Measurements from ENCODE around the gene PABPN1L.
A peak's percentile ranks its signal among the peaks of the same experiment; 100 is the strongest.

PABPN1L gene

DNA sequence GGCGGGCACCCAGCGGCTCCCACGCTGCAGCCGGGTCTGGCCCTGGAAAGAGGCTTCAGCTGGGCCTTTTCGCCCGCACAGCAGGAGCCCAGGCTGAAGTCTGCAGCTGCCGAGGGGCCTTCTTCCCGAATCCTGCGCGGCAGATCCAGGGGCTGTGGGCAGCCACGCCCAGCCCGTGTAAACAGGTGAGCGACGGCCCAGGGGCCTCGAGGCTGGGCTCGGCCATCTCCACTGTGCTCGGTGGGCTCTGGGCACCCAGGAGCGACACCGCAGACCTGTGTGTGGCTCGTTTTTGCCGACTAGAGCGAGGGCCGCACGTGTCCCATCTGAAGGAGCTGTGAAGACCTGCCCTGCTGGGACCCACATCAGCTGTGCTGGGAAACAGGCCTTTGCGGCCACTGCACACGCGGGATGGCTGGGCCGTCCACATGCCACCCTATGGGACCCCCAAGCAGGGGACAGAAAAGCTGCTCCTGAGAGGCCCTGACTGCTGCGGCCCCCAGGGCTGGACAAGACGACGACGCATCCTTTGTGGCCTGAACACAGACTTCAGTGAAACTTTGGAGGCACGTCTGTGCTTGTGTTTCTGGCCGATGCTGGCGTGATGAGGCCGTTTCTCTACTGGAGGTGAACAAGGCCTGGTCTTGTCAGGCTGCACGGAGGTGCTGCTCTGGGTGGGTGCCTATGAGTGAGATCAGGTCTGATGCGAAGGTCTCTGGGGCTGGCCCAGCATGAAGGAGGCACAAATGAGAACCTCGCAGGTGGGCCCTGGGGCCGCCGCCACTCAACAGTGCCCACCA, 49.5 kb downstream of the PABPN1L start:
- Histone ChIP-seq H3K79me2 (ENCODE audit: control insufficient read depth, low read length) (no peaks in the 10 kb centered on the region; the same call in 1 of the 2 replicates), H3F3A (ENCODE audit: control insufficient read depth, insufficient read depth) (no peaks in the 10 kb centered on the region; the same call in 1 of the 2 replicates), H3K9me2 (replicated peaks; ENCODE audit: control insufficient read depth, low read length) (no peaks in the 10 kb centered on the region), H3K4me3 (ENCODE audit: low read length) (no peak overlapping the region), H3K36me3 (ENCODE audit: control insufficient read depth, low read length) (0 out of 2 replicates have a peak, but pooled peaks cover 4% of the 10 kb centered on the region), H3K27me3 (ENCODE audit: control insufficient read depth, low read length) (no peaks in the 10 kb centered on the region), H3K27ac (ENCODE audit: low read depth, low read length) (no peak overlapping the region), H3K4me2 (ENCODE audit: low read length) (no peak overlapping the region), H3K4me1 (ENCODE audit: control insufficient read depth, low read length) (peaks cover 6% of the 10 kb centered on the region), H3K9me3 (ENCODE audit: control insufficient read depth, insufficient read depth, low read length) (peaks cover 7% of the 10 kb centered on the region; the same call in 1 of the 2 replicates), H4K20me1 (ENCODE audit: control insufficient read depth, insufficient read depth, low read depth, low read length) (no peaks in the 10 kb centered on the region)
- no peak for TF ChIP-seq CTCF (IDR thresholded peaks at IDR 0.05; ENCODE audit: low read depth, low read length, poor library complexity, severe bottlenecking)
- no peak for TF ChIP-seq EZH2phosphoT487 (IDR thresholded peaks at IDR 0.05; ENCODE audit: borderline replicate concordance, low read length)

DNA sequence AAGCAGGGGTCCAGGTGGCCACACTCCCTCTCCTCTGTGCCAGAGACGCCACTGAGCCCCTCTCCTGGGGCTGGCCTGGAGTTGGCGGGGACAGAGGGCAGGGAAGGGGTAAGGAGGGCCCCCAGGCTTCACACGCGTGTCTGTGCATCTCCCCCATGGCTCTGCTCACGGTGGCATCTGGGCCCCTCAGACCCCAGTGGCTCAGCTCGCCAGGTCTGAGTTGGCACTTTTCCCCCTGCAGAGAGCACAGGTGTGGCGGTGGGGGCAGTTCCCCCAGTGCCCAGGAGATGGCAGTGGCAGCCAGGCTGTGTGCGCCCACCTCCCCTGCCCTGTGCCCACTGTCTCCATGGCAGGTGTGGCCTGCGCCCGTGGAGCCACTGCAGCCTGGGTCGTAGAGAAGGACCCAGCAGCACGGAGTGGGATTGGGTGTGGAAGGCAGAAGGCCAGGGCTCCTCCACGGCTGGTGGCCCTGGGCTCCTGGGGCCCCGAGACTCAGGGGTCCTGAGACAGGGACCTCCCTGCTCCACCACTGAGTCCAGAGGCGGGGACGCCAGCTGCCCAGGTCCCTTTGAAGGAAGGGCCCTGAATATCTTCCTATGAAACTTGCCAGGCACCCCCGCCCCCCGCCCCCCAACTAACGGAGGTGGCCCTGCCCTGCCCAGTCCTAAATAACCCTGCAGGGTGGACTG, 50.4 kb downstream of the PABPN1L start:
- H3K4me2 ChIP-seq (ENCODE audit: low read length), result no peak overlapping the region
- H3K9me2 ChIP-seq (replicated peaks; ENCODE audit: control insufficient read depth, low read length), result no peaks in the 10 kb centered on the region
- no peak for TF ChIP-seq EZH2phosphoT487 (IDR thresholded peaks at IDR 0.05; ENCODE audit: borderline replicate concordance, low read length)
- peak; percentile 92 for TF ChIP-seq CTCF (IDR thresholded peaks at IDR 0.05; ENCODE audit: low read depth, low read length, poor library complexity, severe bottlenecking)
- peaks cover 6% of the 10 kb centered on the region for H3K4me1 ChIP-seq (ENCODE audit: control insufficient read depth, low read length)
- H3K9me3 ChIP-seq (ENCODE audit: control insufficient read depth, insufficient read depth, low read length), result peaks cover 7% of the 10 kb centered on the region; the same call in 1 of the 2 replicates
- no peak overlapping the region for H3K27ac ChIP-seq (ENCODE audit: low read depth, low read length)
- peaks cover 4% of the 10 kb centered on the region; the same call in 1 of the 2 replicates for H3K36me3 ChIP-seq (ENCODE audit: control insufficient read depth, low read length)
- peaks cover 6% of the 10 kb centered on the region for H3K79me2 ChIP-seq (ENCODE audit: control insufficient read depth, low read length)
- H4K20me1 ChIP-seq (ENCODE audit: control insufficient read depth, insufficient read depth, low read depth, low read length), result no peaks in the 10 kb centered on the region
- H3F3A ChIP-seq (ENCODE audit: control insufficient read depth, insufficient read depth), result no peaks in the 10 kb centered on the region; the same call in 1 of the 2 replicates
- no peaks in the 10 kb centered on the region for H3K27me3 ChIP-seq (ENCODE audit: control insufficient read depth, low read length)
- H3K4me3 ChIP-seq (ENCODE audit: low read length), result no peak overlapping the region

DNA sequence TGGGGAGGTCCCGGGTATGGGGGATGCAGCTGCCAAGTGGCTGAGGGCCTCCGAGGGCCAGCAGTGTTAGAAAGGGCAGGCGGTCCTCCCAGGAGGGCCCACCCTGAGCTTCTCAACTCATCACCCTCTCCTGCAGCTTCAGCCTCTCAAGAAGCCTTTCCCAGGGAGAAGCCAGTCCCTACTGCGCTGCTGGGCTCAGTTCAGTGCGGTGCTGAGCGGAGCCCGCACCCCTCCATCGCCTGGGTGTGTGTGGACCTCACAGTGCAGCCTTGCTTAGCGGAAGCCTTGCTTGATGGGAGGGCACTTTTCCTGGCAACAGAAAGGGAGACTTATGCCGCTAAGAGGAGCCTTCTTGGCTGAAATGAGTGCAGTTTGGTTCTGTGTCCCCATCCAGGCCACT, 51.2 kb downstream of the PABPN1L start:
- no peaks in the 10 kb centered on the region for H3K9me2 ChIP-seq (replicated peaks; ENCODE audit: control insufficient read depth, low read length)
- H3K4me2 ChIP-seq (ENCODE audit: low read length), result no peak overlapping the region
- no peaks in the 10 kb centered on the region; the same call in 1 of the 2 replicates for H3F3A ChIP-seq (ENCODE audit: control insufficient read depth, insufficient read depth)
- H4K20me1 ChIP-seq (ENCODE audit: control insufficient read depth, insufficient read depth, low read depth, low read length), result no peaks in the 10 kb centered on the region
- peaks cover 14% of the 10 kb centered on the region for H3K79me2 ChIP-seq (ENCODE audit: control insufficient read depth, low read length)
- H3K9me3 ChIP-seq (ENCODE audit: control insufficient read depth, insufficient read depth, low read length), result peaks cover 7% of the 10 kb centered on the region; the same call in 1 of the 2 replicates
- H3K4me1 ChIP-seq (ENCODE audit: control insufficient read depth, low read length), result peaks cover 15% of the 10 kb centered on the region
- no peak overlapping the region for H3K4me3 ChIP-seq (ENCODE audit: low read length)
- H3K27ac ChIP-seq (ENCODE audit: low read depth, low read length), result no peak overlapping the region
- peaks cover 13% of the 10 kb centered on the region for H3K36me3 ChIP-seq (ENCODE audit: control insufficient read depth, low read length)
- H3K27me3 ChIP-seq (ENCODE audit: control insufficient read depth, low read length), result no peaks in the 10 kb centered on the region
- TF ChIP-seq CTCF (IDR thresholded peaks at IDR 0.05; ENCODE audit: low read depth, low read length, poor library complexity, severe bottlenecking) (no peak), EZH2phosphoT487 (IDR thresholded peaks at IDR 0.05; ENCODE audit: borderline replicate concordance, low read length) (no peak)

Data from DOHH2 (cell line).